SU-DHL-6 (cell line): ENCODE data around the gene GHR.

Source experiments
- EZH2phosphoT487 ChIP-seq: fragments of 200-600 bp; sonication (generic), shearing (Covaris generic); conservative IDR thresholded peaks from 2 replicates; pipeline ENCODE4 v1.6.1; 2018; ENCODE audit warnings: mild to moderate bottlenecking, antibody characterized with exemption, low read length, moderate library complexity, mixed read lengths
- TF ChIP-seq, protein P1 (sequence below): fragments of 200-600 bp; sonication (generic); IDR thresholded peaks from one replicate; pipeline ENCODE4 v1.5.1; 2017; ENCODE audit warnings: antibody characterized with exemption, mild to moderate bottlenecking, low read length, moderate library complexity; ENCODE audit not compliant: insufficient read depth, poor library complexity, severe bottlenecking

DNA sequence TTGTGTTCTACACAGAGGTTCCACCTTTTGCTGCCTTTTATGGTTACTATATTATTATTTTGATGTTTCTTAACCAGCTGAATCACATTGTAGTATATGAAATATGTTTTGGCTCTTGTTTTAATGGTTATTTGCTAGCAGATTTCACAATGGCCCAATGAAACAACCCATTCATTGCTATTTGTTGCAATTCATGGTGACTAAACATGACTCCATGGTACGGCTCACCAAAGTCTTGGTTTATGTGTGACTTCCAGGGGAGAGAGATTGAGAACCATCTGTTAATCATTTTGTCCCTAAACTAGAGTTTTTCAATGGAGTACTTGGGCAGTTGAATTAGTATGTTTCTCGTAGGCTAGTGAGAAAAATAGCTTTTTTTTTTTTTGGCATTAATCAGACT is 108.4 kb downstream of the GHR start:
- TF ChIP-seq, protein P1, sequence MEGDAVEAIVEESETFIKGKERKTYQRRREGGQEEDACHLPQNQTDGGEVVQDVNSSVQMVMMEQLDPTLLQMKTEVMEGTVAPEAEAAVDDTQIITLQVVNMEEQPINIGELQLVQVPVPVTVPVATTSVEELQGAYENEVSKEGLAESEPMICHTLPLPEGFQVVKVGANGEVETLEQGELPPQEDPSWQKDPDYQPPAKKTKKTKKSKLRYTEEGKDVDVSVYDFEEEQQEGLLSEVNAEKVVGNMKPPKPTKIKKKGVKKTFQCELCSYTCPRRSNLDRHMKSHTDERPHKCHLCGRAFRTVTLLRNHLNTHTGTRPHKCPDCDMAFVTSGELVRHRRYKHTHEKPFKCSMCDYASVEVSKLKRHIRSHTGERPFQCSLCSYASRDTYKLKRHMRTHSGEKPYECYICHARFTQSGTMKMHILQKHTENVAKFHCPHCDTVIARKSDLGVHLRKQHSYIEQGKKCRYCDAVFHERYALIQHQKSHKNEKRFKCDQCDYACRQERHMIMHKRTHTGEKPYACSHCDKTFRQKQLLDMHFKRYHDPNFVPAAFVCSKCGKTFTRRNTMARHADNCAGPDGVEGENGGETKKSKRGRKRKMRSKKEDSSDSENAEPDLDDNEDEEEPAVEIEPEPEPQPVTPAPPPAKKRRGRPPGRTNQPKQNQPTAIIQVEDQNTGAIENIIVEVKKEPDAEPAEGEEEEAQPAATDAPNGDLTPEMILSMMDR = no peak
- TF ChIP-seq EZH2phosphoT487 = no peak
